NCI-H2107 treated with DMSO at 0.1 percent for 48 hours (cell line): ENCODE results near the gene MLANA.
A peak's percentile ranks its signal among the peaks of the same experiment; 100 is the strongest.
"Not testable (repeated sequence)": the region's sequence is repeated elsewhere in the genome, so short reads cannot be mapped to it uniquely, and the experiment has no call there.

ENCODE experiments used
- DNase-seq: peaks from one replicate; lab custom pipeline; 2025; ENCODE audit not compliant: unreplicated experiment; lab: John Stamatoyannopoulos, UW

The MLANA gene

DNA sequence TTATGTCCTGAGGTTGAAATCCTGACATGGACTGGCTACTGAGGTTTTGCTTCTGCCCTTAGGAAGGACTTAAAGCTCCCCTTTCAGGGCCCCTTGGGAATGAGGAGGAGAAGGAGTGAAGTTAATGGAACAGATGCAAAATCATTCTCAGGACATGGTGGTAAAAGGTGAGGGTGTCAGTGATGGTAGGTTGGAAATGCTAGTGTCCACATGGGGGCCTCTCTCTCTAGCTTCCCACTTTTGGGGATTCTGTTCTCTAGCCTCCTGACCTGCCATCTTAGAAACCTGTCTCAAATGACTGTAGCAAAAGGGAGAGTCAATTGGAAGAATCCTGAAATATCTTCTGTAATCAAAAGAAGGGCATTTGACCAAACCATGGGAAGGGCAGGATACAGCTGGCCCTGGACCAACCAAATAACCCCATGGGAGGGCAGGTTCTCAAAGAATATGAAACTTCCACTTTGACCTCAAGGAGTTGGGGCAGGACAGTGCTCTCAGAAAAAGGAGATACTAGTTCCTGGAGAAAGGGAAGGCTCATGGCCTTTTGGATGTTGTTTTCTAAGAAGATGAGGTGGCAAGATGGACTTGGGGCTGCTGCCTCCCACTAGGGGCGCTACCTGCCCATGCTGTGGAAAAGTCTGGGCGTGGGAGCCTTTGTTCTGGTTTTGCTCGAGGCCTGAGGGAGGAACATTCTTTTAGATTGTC lies 21.2 kb upstream of the MLANA start:
- no peak for DNase-seq

DNA sequence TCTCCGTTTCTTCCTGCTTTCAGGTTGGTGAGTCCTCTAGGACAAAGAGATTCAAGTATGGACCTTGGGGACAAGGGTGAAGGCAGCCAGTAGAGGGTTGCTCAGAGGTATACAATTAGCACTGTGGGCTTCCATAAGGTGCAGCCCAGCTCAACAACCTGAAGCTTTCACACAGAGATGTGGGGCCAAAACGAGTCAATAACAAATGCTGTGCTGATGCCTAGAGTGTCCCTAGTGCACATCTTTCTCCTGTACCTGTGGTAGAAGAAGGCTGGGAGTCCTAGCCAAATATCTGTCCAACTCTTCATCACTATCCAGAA lies 20.7 kb upstream of the MLANA start:
- DNase-seq, result no peak

DNA sequence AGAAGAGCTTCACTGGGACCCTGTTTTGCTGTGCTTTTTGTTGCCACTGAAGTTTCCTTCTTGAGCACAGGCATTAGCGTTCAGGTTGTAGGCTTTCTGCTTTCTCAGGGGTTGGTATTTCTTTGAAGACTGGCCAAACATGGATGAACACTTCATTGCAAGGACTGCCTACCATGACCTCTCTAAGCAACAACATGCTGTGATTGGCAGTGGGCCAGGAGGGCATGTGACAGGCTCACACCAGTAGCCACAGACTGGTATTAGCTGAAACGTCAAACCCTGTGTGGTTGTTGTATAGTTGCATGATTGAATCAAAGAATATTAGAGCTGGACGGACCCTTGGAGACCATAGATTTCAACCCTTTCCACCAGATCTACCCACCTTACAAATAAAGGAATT lies 20.0 kb upstream of the MLANA start:
- no peak for DNase-seq

GRCh38 chr9:5871785-5872184 lies 18.9 kb upstream of the MLANA start:
- DNase-seq, result no peak

DNA sequence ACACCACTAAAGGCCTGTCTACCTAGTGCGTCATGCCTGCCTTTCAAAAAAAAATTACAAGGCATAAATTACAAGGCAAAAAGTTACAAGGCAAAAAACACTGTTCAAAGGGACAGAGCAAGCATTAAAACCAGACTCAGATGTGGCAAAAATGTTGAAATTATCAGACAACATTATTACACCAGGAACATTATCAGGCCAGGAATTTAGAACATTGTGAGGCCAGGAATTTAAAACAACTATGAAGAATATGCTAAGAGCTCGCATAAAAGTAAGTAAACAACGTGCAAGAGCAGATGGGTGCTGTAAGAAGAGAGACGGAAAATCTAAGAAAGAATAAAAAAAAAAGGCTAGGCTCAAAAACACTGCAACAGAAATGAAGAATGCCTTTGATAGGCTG lies 18.2 kb upstream of the MLANA start:
- no peak for DNase-seq

DNA sequence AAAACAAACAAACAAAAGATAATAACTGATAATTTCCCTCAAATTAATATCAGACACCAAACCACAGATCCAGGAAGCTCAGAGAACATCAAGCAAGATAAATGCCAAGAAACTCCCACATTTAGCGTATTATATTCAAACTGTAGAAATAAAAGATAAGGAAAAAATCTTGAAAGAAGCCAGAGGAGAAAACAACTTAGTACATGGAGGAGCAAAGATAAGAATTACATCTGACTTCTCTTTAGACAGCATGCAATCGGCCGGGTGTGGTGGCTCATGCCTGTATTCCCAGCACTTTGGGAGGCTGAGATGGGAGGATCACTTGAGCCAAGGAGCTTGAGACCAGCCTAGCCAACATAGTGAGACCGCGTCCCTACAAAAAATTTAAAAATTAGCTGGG lies 17.2 kb upstream of the MLANA start:
- no peak for DNase-seq

DNA sequence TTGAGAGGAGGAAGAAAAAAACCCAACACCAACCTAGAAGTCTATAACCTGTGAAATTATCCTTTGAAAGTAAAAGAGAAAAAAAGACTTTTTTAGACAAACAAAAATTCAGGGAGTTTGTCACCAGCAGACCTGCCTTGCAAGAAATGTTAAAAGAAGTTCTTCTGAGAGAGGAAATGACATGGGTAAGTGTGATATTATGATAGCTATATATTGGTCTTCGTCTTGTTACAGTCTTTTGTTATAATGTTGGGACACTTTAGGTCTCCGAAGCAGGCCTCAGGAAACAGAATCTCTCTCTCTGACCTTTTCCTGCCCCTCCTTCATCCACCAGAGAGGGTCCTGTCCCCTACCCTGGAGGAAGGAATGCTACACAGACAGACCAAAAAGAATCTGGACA lies 16.6 kb upstream of the MLANA start:
- DNase-seq, result no peak

DNA sequence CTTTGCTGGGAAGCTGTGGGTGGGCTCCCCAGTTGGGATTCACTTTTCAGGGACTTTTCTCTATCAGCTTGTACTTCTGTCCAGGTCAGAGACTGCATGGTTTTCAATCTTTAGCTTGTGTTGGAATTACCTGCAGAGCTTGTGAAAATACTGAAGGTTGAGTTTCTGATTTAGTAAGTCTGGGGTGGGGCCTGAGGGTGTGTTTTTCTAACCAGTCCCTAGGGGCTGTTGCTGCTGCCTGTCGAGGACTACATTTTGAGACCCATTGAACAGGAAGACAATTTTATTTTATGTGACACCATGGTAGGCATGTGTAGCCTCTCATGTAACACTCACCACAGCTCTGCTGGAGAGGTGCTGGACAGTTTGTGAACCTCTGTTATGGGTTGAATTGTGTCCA lies 14.7 kb upstream of the MLANA start:
- no peak for DNase-seq

- no peak for DNase-seq
Measured at GRCh38 chr9:5876711-5877110, 14.0 kb upstream of the MLANA start.

DNA sequence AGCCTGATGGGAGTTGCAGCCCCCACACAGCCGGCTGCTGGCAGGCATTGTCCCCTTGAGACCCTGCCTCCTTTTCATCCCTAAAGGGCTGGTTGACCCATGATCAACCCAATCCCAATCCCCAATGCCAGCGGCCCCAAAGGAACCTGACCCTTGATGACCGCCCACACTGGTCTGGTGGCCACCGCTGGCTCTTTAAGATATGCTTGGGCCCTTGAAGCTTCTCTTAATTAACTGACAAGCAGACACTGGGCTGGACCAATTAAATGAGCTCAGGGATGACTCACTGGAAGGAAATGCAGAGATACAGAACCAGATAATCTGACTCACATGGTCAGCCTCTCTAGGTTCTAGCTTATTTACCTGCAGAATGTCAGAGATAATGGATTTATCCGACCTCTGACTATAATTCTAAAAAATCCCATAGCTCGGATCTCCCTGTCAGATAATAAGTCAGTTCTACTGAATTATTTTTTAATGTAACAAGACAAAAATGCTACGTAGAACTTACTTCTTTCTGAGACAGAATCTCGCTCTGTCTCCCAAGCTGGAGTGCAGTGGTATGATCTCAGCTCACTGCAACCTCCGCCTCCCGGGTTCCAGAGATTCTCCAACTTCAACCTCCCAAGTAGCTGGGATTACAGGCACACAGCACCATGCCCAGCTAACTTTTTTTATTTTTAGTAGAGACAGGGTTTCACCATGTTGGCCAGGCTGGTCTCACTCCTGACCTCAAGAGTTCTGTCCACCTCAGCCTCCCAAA lies 11.1 kb upstream of the MLANA start:
- no peak for DNase-seq

DNA sequence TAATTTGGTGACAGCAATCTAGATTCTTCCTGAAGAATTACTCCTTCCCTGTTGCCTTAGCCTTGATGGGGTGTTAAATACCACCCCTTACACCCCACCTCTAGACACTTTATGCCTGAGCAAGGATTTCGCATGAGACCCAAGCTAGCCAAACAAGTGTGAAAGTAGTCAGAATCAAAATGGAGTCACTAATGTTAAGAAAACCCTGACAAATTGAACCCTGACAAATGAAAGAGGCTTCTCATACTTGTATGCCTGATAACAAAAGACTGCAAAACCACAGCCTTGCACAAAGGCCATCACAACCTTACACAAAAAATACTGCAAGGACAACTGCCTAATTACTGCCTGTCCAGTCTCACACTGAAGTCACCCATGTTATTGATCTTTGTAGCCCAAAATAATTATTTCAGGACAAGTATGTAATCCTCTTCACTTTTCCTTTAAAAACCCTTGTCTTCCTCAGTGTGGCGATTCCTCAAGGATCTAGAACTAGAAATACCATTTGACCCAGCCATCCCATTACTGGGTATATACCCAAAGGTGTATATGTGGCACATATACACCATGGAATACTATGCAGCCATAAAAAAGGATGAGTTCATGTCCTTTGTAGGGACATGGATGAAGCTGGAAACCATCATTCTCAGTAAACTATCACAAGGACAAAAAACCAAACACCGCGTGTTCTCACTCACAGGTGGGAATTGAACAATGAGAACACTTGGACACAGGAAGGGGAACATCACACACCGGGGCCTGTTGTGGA lies 8.3 kb upstream of the MLANA start:
- DNase-seq, result not testable (repeated sequence)

DNA sequence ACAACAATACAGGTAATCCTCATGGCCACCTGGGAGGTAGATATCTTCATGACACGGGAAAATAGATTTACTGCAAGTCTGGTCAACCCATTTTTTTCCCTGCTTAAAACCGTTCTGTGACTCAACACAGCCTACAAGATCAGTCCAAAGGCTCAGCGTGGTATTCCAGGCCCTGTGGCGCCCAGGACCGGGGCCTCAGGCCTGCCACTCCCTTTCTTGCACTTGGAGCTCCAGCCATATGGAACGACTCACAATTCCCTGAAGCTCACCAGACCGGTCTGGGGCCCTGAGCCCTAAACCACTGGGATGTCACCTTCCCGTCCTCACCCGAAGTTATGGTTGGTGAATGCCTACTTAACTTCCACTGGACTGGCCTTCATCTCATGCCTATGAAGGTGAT lies 6.5 kb upstream of the MLANA start:
- no peak for DNase-seq

DNA sequence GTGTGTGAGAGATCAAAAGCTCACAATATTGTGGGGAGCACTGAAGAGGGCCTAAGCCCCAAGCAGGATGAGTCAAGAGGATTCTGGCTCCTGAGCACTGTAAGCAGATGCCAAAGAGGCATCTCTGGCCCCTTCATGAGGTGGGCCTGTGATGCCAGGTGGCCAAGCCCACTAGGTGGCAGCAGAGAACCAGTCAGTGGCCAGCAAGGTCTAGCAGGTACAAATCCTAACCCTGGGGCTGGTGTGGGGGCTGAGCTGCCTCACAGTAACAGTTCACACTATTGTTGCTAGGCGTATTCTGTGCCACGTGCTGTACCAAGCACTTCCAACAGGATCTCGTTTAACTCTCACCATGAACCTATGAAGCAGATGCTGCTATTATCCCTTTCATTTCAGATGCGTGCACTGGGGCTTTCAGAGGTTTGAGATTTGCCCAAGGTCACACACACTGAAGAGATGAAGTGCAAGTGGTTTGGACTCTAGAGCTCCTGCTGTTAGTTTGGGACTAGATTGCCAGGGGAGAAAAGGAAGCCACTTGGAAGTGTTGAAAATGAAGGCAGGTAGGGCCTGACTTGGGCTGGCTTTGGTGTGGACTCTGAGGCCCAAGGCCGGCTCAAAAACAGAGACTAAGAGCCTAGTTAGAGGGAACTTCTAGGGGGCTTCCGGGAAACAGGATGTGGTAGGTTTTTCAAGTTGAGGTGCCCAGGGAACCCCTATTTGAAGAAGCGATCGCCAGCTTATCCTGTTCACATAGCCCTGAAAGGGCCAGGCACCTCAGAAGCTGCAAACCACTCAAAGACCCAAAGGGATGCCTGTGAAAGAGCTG lies 4.4 kb upstream of the MLANA start:
- peak; percentile 57 for DNase-seq

DNA sequence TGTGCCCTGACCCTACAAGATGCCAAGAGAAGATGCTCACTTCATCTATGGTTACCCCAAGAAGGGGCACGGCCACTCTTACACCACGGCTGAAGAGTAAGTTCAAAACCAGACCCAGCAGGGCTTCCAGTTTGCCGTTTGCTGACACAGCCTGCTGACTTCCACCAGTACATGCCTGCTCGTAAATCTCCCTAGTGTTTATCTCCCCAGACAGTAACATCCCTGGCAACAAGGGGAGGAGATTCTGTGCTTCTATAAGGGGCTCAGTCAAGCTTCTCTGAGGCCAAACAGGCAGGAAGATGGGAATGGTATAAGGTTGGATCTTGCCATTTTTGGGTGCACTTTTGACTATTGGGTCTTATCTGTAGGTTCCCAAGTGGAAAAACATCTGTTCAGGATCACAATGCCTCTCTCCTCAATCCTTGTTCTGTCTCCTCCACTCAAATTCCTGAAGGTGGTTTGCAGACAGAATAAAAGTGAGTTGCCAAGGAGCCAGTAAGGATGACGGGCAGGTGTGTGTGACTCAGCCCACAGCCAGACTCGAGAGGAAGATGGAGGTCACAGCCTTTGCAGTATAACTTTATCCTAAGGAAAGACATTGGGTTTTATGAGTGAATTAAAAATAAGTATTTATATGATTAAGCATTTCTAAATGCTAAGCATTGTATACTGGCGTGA lies 1.9 kb downstream of the MLANA start:
- DNase-seq, result no peak

- no peak for DNase-seq
Measured at GRCh38 chr9:5893134-5893505, 2.4 kb downstream of the MLANA start.

DNA sequence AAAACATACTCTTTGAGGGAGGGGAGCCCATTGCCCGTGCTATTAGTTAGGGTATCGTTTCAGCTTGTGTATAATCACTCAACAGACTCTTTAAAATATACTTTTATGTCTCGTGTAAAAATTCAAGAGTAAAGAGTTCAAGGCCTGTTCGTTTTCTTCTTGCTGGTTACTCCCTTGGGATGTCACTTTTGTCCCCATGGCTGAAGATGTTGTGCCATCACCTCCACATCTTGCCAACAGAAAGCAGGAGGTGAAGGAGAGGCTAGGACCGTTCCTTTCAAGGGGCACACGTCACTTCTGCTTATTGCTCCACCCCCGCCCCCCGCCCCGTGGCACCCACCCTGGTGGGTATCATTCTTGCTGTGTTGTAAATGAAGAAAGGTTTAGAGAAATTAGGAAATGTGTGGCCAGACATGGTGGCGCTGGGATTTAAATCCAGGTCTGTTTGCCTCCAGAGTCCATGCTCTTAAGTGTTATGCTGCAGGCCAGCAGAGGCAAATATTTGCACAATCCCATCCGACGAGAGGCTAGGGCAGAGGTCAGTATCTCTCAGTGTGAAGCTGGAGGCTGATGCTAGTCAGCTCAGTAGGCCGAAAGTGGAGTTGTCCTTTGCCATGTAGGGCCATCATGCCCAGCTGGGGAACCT lies 3.0 kb downstream of the MLANA start:
- no peak for DNase-seq

DNA sequence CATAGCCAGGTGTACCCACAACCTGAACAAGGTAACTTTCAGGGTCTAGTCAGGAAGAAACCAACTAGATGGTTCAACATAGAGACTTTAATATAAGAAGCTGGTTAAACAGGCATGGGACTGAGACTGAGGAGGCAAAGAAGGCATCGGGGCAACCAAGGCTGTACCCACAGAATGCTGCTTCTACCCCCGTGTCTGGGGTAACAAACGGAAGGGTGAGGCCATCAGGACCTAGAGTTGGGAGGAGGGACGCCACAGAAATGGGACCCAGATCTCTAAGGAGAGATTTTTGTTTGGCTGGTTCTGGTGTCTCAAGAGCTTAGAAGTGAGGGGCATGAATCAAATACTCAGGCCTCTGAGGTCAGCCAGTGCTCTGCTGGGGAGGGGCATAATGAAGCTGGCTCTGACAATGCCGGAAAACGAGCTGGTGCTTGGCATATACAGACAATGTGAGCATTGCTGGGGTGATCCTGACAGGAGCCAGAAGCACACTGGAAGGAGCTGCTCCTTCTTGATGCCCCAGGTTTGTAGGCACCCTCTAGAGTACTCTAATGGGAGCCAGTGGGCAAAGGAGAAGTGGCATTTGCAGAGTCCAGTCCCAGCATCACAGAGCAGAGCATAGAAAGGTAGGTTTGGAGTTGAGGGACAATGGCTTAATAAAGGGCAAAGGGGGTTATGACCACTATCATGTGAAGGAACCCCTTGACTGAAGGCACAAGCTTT lies 3.7 kb downstream of the MLANA start:
- no peak for DNase-seq

DNA sequence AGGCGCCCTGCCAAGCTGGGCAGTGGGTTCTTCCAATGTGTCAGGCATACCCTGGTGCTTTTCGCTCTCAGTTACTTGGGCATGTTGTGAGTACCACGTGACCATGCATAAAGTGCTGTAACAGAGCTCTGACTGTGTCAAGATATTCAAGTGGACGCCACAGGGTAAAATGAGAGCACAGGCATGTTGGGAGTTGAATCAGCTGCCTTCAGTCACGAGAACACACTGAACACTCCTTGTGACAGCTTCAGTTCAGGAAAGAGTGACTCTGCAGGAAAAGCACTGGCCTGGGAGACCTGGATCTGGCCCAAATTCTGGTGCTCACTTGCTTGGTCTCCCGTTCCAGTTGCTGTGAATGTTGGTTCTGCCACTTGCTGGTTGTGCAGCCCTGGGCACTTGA lies 5.1 kb downstream of the MLANA start:
- DNase-seq, result no peak

GRCh38 chr9:5896863-5897262 lies 6.2 kb downstream of the MLANA start:
- DNase-seq, result no peak

GRCh38 chr9:5897851-5898250 lies 7.2 kb downstream of the MLANA start:
- DNase-seq, result no peak
